ENCODE results near the gene ESPNL.

GRCh38 chr2:238060542-238061314, 39.4 kb upstream of the ESPNL start, which contains the start of gene SCLY:
- TF ChIP-seq, protein P1, sequence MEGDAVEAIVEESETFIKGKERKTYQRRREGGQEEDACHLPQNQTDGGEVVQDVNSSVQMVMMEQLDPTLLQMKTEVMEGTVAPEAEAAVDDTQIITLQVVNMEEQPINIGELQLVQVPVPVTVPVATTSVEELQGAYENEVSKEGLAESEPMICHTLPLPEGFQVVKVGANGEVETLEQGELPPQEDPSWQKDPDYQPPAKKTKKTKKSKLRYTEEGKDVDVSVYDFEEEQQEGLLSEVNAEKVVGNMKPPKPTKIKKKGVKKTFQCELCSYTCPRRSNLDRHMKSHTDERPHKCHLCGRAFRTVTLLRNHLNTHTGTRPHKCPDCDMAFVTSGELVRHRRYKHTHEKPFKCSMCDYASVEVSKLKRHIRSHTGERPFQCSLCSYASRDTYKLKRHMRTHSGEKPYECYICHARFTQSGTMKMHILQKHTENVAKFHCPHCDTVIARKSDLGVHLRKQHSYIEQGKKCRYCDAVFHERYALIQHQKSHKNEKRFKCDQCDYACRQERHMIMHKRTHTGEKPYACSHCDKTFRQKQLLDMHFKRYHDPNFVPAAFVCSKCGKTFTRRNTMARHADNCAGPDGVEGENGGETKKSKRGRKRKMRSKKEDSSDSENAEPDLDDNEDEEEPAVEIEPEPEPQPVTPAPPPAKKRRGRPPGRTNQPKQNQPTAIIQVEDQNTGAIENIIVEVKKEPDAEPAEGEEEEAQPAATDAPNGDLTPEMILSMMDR (conservative IDR thresholded peaks at IDR 0.05), result no peak
- peak; percentile 92 for TF ChIP-seq ZFX (IDR thresholded peaks at IDR 0.05)
